Measurements from ENCODE around the gene ARL6IP6.

DNA sequence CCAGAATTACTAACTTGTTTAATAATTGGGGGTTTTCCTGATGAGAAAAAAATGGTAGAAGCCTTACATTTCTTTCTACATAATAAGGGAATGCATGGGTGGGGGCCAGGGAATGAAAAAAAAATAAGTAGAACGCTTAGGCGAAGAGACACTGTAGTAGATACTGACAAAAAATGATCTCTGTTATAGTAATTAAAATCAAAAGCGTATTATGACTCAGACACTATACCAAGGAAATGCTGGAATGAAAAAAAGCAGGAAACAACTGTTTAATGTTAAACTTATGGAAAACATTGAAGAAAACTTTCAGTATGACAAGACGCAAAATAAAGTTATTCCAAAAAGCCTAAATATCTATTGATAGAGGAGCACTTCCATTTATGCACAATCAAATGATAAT, 44.1 kb upstream of the ARL6IP6 start:
- TF ChIP-seq TAF1 (IDR thresholded peaks at IDR 0.05; ENCODE audit: borderline replicate concordance, low read depth, low read length), result no peak
- TF ChIP-seq POLR2A (IDR thresholded peaks at IDR 0.05; ENCODE audit: low read depth, low read length), result no peak
- TF ChIP-seq POLR2AphosphoS5 (IDR thresholded peaks at IDR 0.05; ENCODE audit: low read depth, low read length), result no peak
